SK-N-SH (cell line): Measurements from ENCODE around the gene CD81. TPM values are rescaled to one million over a fixed set of nuclear protein-coding genes. Genes with fewer than 3 reads are reported as not detected.

Experiments
- CTCF ChIA-PET: fragments of 300-600, 350-600 bp; formaldehyde crosslinking; extraction: SDS; loops from one replicate; lab custom pipeline; 2021; lab: Yijun Ruan, JAX
- POLR2A ChIA-PET: fragments of 350-600 bp; sonication (Branson Sonifier 250); formaldehyde crosslinking; extraction: SDS; loops from one replicate; lab custom pipeline; 2020; ENCODE audit warnings: antibody characterized with exemption, inconsistent platforms; lab: Yijun Ruan, JAX
- DNase-seq: peaks from one replicate; pipeline ENCODE4 v3.0.0; 2012
- H2AFZ ChIP-seq: fragments of 200-600 bp; sonication (generic); 2 replicates; pipeline ENCODE4 v1.8.1; 2016; ENCODE audit warnings: antibody characterized with exemption, mild to moderate bottlenecking, low read depth
- H3F3A ChIP-seq: fragments of 200-600 bp; sonication (generic); replicated peaks from 2 replicates; pipeline ENCODE3; 2016; ENCODE audit warnings: antibody characterized with exemption, mild to moderate bottlenecking; ENCODE audit not compliant: insufficient read depth
- H3K27ac ChIP-seq, 2 experiments: fragments of 200-500 bp in 1 of 2; fragments of 200-600 bp in 1 of 2; sonication (Bioruptor generic) in 1 of 2; sonication (generic), shearing (Covaris generic) in 1 of 2; 2 replicates each; pipeline versions ENCODE4 v1.5.1 to v1.6.1; 2014 to 2016; ENCODE audit warnings: low read depth in 2 of 2, inconsistent platforms in 1 of 2, low read length in 1 of 2, mild to moderate bottlenecking in 1 of 2, mixed read lengths in 1 of 2
- H3K27me3 ChIP-seq: fragments of 200-600 bp; sonication (generic), shearing (Covaris generic); 2 replicates; pipeline ENCODE4 v1.6.1; 2016; ENCODE audit warnings: mixed run types; ENCODE audit not compliant: insufficient read depth
- H3K36me3 ChIP-seq, 2 experiments: fragments of 200-500 bp in 1 of 2; fragments of 200-600 bp in 1 of 2; sonication (Bioruptor generic) in 1 of 2; sonication (generic) in 1 of 2; replicated peaks in 1 of 2; 2 replicates each; pipeline versions ENCODE3 to v1.5.1; 2014 to 2016; ENCODE audit warnings: low read length in 1 of 2, mild to moderate bottlenecking in 1 of 2; ENCODE audit not compliant: insufficient read depth in 2 of 2, control insufficient read depth in 1 of 2
- H3K4me1 ChIP-seq, 2 experiments: fragments of 200-500 bp in 1 of 2; fragments of 200-600 bp in 1 of 2; sonication (Bioruptor generic) in 1 of 2; sonication (generic), shearing (Covaris generic) in 1 of 2; 2 replicates each; pipeline versions ENCODE4 v1.5.1 to v1.6.1; 2014 to 2016; ENCODE audit warnings: low read depth in 1 of 2, low read length in 1 of 2, mixed run types in 1 of 2; ENCODE audit not compliant: insufficient read depth in 2 of 2, control insufficient read depth in 1 of 2
- H3K4me2 ChIP-seq: fragments of 200-600 bp; sonication (generic), shearing (Covaris generic); 2 replicates; pipeline ENCODE4 v1.6.1; 2017; ENCODE audit warnings: mixed run types
- H3K4me3 ChIP-seq, 2 experiments: fragments of 200-500 bp in 1 of 2; fragments of 200-600 bp in 1 of 2; sonication (Bioruptor generic) in 1 of 2; sonication (generic), shearing (Covaris generic) in 1 of 2; 2 replicates each; pipeline versions ENCODE4 v1.5.1 to v1.8.1; 2014 to 2016; ENCODE audit warnings: low read depth in 2 of 2, inconsistent platforms in 1 of 2, low read length in 1 of 2, mild to moderate bottlenecking in 1 of 2, mixed read lengths in 1 of 2, moderate library complexity in 1 of 2
- H3K79me2 ChIP-seq: fragments of 200-600 bp; sonication (generic); 2 replicates; pipeline ENCODE4 v1.8.1; 2017; ENCODE audit warnings: mild to moderate bottlenecking; ENCODE audit not compliant: insufficient read depth
- H3K9ac ChIP-seq: fragments of 200-600 bp; sonication (generic); 2 replicates; pipeline ENCODE4 v1.6.1; 2017; ENCODE audit warnings: mixed run types
- H3K9me2 ChIP-seq: fragments of 200-600 bp; sonication (generic); 2 replicates; pipeline ENCODE4 v1.6.1; 2017; ENCODE audit warnings: mixed run types
- H3K9me3 ChIP-seq: fragments of 200-600 bp; sonication (generic); 2 replicates; pipeline ENCODE4 v1.6.1; 2017; ENCODE audit warnings: mixed run types, mild to moderate bottlenecking, moderate library complexity
- H4K20me1 ChIP-seq: fragments of 200-600 bp; sonication (generic); 2 replicates; pipeline ENCODE4 v1.6.1; 2017; ENCODE audit warnings: mild to moderate bottlenecking, mixed run types; ENCODE audit not compliant: insufficient read depth
- CTCF ChIP-seq: fragments of 200-600 bp; sonication (generic); IDR thresholded peaks from 2 replicates; pipeline ENCODE4 v1.6.1; 2017; ENCODE audit warnings: antibody characterized with exemption, mild to moderate bottlenecking, moderate library complexity
- ELF1 ChIP-seq: IDR thresholded peaks from 2 replicates; pipeline ENCODE4 v1.4.0; 2012
- EP300 ChIP-seq, 2 experiments: IDR thresholded peaks; 2 replicates each; pipeline versions ENCODE4 v1.4.0 to v1.6.1; 2012; ENCODE audit warnings: borderline replicate concordance in 1 of 2, low read depth in 1 of 2, low read length in 1 of 2
- FOXM1 ChIP-seq: IDR thresholded peaks from 2 replicates; pipeline ENCODE4 v1.4.0; 2012; ENCODE audit warnings: low read depth, mild to moderate bottlenecking
- GATA2 ChIP-seq: sonication (generic); formaldehyde crosslinking; IDR thresholded peaks from 2 replicates; pipeline ENCODE4 v1.5.0; 2020; ENCODE audit warnings: mild to moderate bottlenecking, missing genetic modification reagents
- IRF3 ChIP-seq: fragments of 150-350 bp; IDR thresholded peaks from 2 replicates; pipeline ENCODE4 v1.6.1; 2016; ENCODE audit warnings: mild to moderate bottlenecking, low read depth, low read length
- MXI1 ChIP-seq: IDR thresholded peaks from 2 replicates; pipeline ENCODE4 v1.6.1; 2012; ENCODE audit warnings: mild to moderate bottlenecking, low read depth, low read length, improper control_type of control experiment
- PBX3 ChIP-seq: IDR thresholded peaks from 2 replicates; pipeline ENCODE4; 2012
- POLR2AphosphoS5 ChIP-seq: IDR thresholded peaks from 2 replicates; pipeline ENCODE4 v1.6.1; 2012; ENCODE audit warnings: low read depth, low read length
- RCOR1 ChIP-seq: fragments of 150-350 bp; IDR thresholded peaks from 2 replicates; pipeline ENCODE4 v1.6.1; 2017; ENCODE audit warnings: antibody characterized with exemption, low read length
- RFX5 ChIP-seq: IDR thresholded peaks from 2 replicates; pipeline ENCODE4 v1.6.1; 2012; ENCODE audit warnings: mild to moderate bottlenecking, improper control_type of control experiment, low read length
- RXRA ChIP-seq: IDR thresholded peaks from 2 replicates; pipeline ENCODE4 v1.4.0; 2012; ENCODE audit warnings: low read depth, mild to moderate bottlenecking, borderline replicate concordance
- SMC3 ChIP-seq: IDR thresholded peaks from 2 replicates; pipeline ENCODE4 v1.6.1; 2012; ENCODE audit warnings: low read depth, low read length, improper control_type of control experiment
- TAF1 ChIP-seq: IDR thresholded peaks from 2 replicates; pipeline ENCODE4 v1.6.1; 2012; ENCODE audit warnings: low read depth, mild to moderate bottlenecking, low read length, moderate library complexity, borderline replicate concordance
- TCF12 ChIP-seq: IDR thresholded peaks from 2 replicates; pipeline ENCODE4 v1.4.0; 2012
- USF1 ChIP-seq: IDR thresholded peaks from 2 replicates; pipeline ENCODE4 v1.4.0; 2012; ENCODE audit warnings: low read depth, borderline replicate concordance
- ZBTB33 ChIP-seq: IDR thresholded peaks from 2 replicates; pipeline ENCODE4 v1.4.0; 2012; ENCODE audit warnings: low read depth, borderline replicate concordance
- WGBS: methylation state at CpG from one replicate; pipeline ENCODE4 v1.1.6; 2017; ENCODE audit warnings: low lambda C conversion rate; 5-methylcytosine and 5-hydroxymethylcytosine counted together
- polyA plus RNA-seq, 3 experiments: library from polyadenylated mRNA; depleted of rRNA; stranded (reverse); fragments of >200 nt; gene quantifications; 2 replicates each; pipeline ENCODE4 v1.2.3, GENCODE V29; 2012

Gene CD81
- polyA plus RNA-seq, 1 of the 3 experiments (the other 2 are of a cell fraction), result 517 TPM

- no peak overlapping the region for H2AFZ ChIP-seq
- ChIA-PET CTCF (interaction anchor here (1.3 to 9.9 kb wide), 3 partner anchors 12 to 251 kb away, joined by 3 to 166 read pairs (median 21); no protein-coding TSS in a partner anchor), POLR2A (no interaction called here)
- H3K9ac ChIP-seq, result no peak overlapping the region
- H3K79me2 ChIP-seq, result peaks cover 10% of the 10 kb centered on the region
- H3K9me3 ChIP-seq, result no peaks in the 10 kb centered on the region
- H3K4me2 ChIP-seq, result no peak overlapping the region
- no peaks in the 10 kb centered on the region for H3K9me2 ChIP-seq
- peaks cover 0 to 22% of the 10 kb centered on the region in 2 experiments for H3K36me3 ChIP-seq
- TF ChIP-seq PBX3 (no peak), CTCF (no peak), IRF3 (no peak), POLR2AphosphoS5 (no peak), EP300 (IDR thresholded peaks at IDR 0.05; ENCODE audit: borderline replicate concordance in 1 of 2, low read depth in 1 of 2, low read length in 1 of 2) (no peak), RFX5 (no peak), ELF1 (no peak)
- H4K20me1 ChIP-seq, result no peaks in the 10 kb centered on the region
- DNase-seq, result no peak
- 94% methylated on average over 15 of the region's 24 CpGs for WGBS
- no peak overlapping the region for H3K4me3 ChIP-seq
- H3K27me3 ChIP-seq, result no peaks in the 10 kb centered on the region
- H3F3A ChIP-seq, result no peaks in the 10 kb centered on the region
- H3K4me1 ChIP-seq, result peaks cover 0 to 4% of the 10 kb centered on the region in 2 experiments; a peak in 1 of 4 replicates
- H3K27ac ChIP-seq, result no peak overlapping the region
Observed at GRCh38 chr11:2406878-2407410, 29.8 kb downstream of the CD81 start.

GRCh38 chr11:2408671-2409070, 31.6 kb downstream of the CD81 start:
- 69% methylated on average over 11 of the region's 11 CpGs for WGBS
- H3K9me2 ChIP-seq, result no peaks in the 10 kb centered on the region
- H3K27me3 ChIP-seq, result no peaks in the 10 kb centered on the region
- no peak overlapping the region for H3K9ac ChIP-seq
- H3K79me2 ChIP-seq, result no peaks in the 10 kb centered on the region
- no peaks in the 10 kb centered on the region for H3K9me3 ChIP-seq
- TF ChIP-seq MXI1 (no peak), GATA2 (no peak), RFX5 (no peak), PBX3 (no peak), SMC3 (no peak), TCF12 (no peak), USF1 (no peak), RXRA (no peak), TAF1 (no peak), ZBTB33 (no peak), RCOR1 (no peak), FOXM1 (no peak)
- DNase-seq, result no peak
- H3F3A ChIP-seq, result no peaks in the 10 kb centered on the region
- ChIA-PET CTCF (interaction anchor here (0.8 to 5.1 kb wide), 8 partner anchors 8 to 479 kb away, joined by 3 to 70 read pairs (median 6); partner anchors contain the start of gene TSSC4), POLR2A (no interaction called here)
- H4K20me1 ChIP-seq, result no peaks in the 10 kb centered on the region
- H3K4me2 ChIP-seq, result no peak overlapping the region
- H3K27ac ChIP-seq, result no peak overlapping the region
- H3K4me1 ChIP-seq, result no peaks in the 10 kb centered on the region
- H3K36me3 ChIP-seq, result peaks cover 0 to 5% of the 10 kb centered on the region in 2 experiments
- H2AFZ ChIP-seq, result no peak overlapping the region
- no peak overlapping the region for H3K4me3 ChIP-seq
